H1 (cell line): ENCODE data around the gene PALM3. TPM values are rescaled to one million over a fixed set of nuclear protein-coding genes. Genes with fewer than 3 reads are reported as not detected.

Source experiments
- CTCF ChIA-PET: fragments of 300-600 bp; sonication (Branson Sonifier 250); formaldehyde crosslinking; loops from one replicate; lab custom pipeline; 2021; ENCODE audit not compliant: partially characterized antibody; lab: Charles Lee
- POLR2A ChIA-PET: fragments of 300-600 bp; sonication (Branson Sonifier 250); formaldehyde crosslinking; loops from one replicate; lab custom pipeline; 2021; ENCODE audit warnings: inconsistent platforms; ENCODE audit not compliant: partially characterized antibody; lab: Charles Lee
- DNase-seq, 2 experiments: peaks; one replicate each; pipeline versions ENCODE4 v3.0.0 to v3.0.0-alpha.2; 2010 to 2022; ENCODE audit warnings: low spot score in 2 of 2, low read depth in 1 of 2, mixed read lengths in 1 of 2
- FAIRE-seq: peaks from 2 replicates; lab custom pipeline; 2011; peaks lifted over from hg19 to GRCh38; lab: Jason Lieb, UNC
- H2AFZ ChIP-seq: 2 replicates; pipeline ENCODE4 v1.8.1; 2012; ENCODE audit warnings: low read length, inconsistent platforms
- H2AK5ac ChIP-seq: 2 replicates; pipeline ENCODE4 v1.6.1; 2013; ENCODE audit warnings: low read depth, low read length
- H2BK120ac ChIP-seq: replicated peaks from 2 replicates; pipeline ENCODE3; 2013; ENCODE audit warnings: low read depth, low read length, inconsistent platforms
- H2BK12ac ChIP-seq: 2 replicates; pipeline ENCODE4 v1.6.1; 2013; ENCODE audit warnings: low read depth, low read length
- H2BK15ac ChIP-seq: 2 replicates; pipeline ENCODE4 v1.6.1; 2013; ENCODE audit warnings: low read length
- H2BK20ac ChIP-seq: 2 replicates; pipeline ENCODE4 v1.6.1; 2013; ENCODE audit warnings: low read length
- H2BK5ac ChIP-seq: 2 replicates; pipeline ENCODE4 v1.6.1; 2013; ENCODE audit warnings: low read depth, low read length
- H3K14ac ChIP-seq: 2 replicates; pipeline ENCODE4 v1.6.1; 2013; ENCODE audit warnings: inconsistent platforms; ENCODE audit not compliant: insufficient read length
- H3K18ac ChIP-seq: 2 replicates; pipeline ENCODE4 v1.6.1; 2013; ENCODE audit warnings: low read length; ENCODE audit errors: extremely low read depth
- H3K23ac ChIP-seq: 2 replicates; pipeline ENCODE4 v1.6.1; 2013; ENCODE audit warnings: inconsistent platforms; ENCODE audit not compliant: insufficient read length
- H3K23me2 ChIP-seq: 2 replicates; pipeline ENCODE4 v1.6.1; 2013; ENCODE audit warnings: low read depth, low read length
- H3K27ac ChIP-seq: 2 replicates; pipeline ENCODE4 v1.6.1; 2011; ENCODE audit warnings: low read depth, low read length, inconsistent platforms
- H3K27me3 ChIP-seq, 4 experiments: replicated peaks in 1 of 4; 1 replicate in 1 of 4; 2 replicates in 3 of 4; pipeline versions ENCODE4 v1.6.1 to v1.8.1; 2011 to 2013; ENCODE audit warnings: low read length in 3 of 4, mild to moderate bottlenecking in 3 of 4, inconsistent platforms in 2 of 4, mixed read lengths in 2 of 4, moderate library complexity in 1 of 4; ENCODE audit not compliant: control insufficient read depth in 3 of 4, insufficient read depth in 3 of 4; ENCODE audit errors: extremely low read depth in 1 of 4
- H3K36me3 ChIP-seq, 4 experiments: 2 replicates each; pipeline versions ENCODE4 v1.6.1 to v1.8.1; 2011 to 2013; ENCODE audit warnings: mild to moderate bottlenecking in 4 of 4, low read length in 3 of 4, moderate library complexity in 2 of 4, control low read depth in 1 of 4, inconsistent platforms in 1 of 4; ENCODE audit not compliant: insufficient read depth in 4 of 4, control insufficient read depth in 2 of 4
- H3K4ac ChIP-seq: replicated peaks from 2 replicates; pipeline ENCODE3; 2013; ENCODE audit warnings: low read length, low read depth, mixed read lengths, inconsistent platforms; ENCODE audit not compliant: insufficient read length
- H3K4me1 ChIP-seq, 4 experiments: replicated peaks in 1 of 4; 1 replicate in 1 of 4; 2 replicates in 3 of 4; pipeline versions ENCODE4 v1.6.1 to v1.8.1; 2011 to 2013; ENCODE audit warnings: low read length in 3 of 4, inconsistent platforms in 2 of 4, mixed read lengths in 1 of 4; ENCODE audit not compliant: insufficient read depth in 4 of 4, control insufficient read depth in 3 of 4
- H3K4me2 ChIP-seq, 2 experiments: 2 replicates each; pipeline versions ENCODE4 v1.6.1 to v1.8.1; 2011 to 2013; ENCODE audit warnings: low read depth in 2 of 2, low read length in 2 of 2, control low read depth in 1 of 2, inconsistent platforms in 1 of 2, mild to moderate bottlenecking in 1 of 2; ENCODE audit not compliant: insufficient read depth in 1 of 2
- H3K4me3 ChIP-seq, 4 experiments: fragments of 200-600, 300-600 bp in 1 of 4; sonication (generic), shearing (Covaris generic), sonication (Bioruptor Twin) in 1 of 4; 2 replicates each; pipeline versions ENCODE4 v1.5.1 to v1.8.1; 2011 to 2016; ENCODE audit warnings: low read length in 4 of 4, low read depth in 3 of 4, control low read depth in 2 of 4, inconsistent platforms in 2 of 4, mild to moderate bottlenecking in 2 of 4, mixed read lengths in 1 of 4, moderate library complexity in 1 of 4; ENCODE audit not compliant: insufficient read depth in 2 of 4; ENCODE audit errors: extremely low read depth in 1 of 4
- H3K56ac ChIP-seq: replicated peaks from 2 replicates; pipeline ENCODE3; 2013; ENCODE audit warnings: low read depth, mild to moderate bottlenecking, mixed read lengths, low read length, inconsistent platforms; ENCODE audit not compliant: insufficient read length
- H3K79me1 ChIP-seq: 2 replicates; pipeline ENCODE4 v1.6.1; 2013; ENCODE audit warnings: low read depth, low read length, control low read depth
- H3K79me2 ChIP-seq, 2 experiments: 2 replicates each; pipeline versions ENCODE4 v1.6.1 to v1.8.1; 2012 to 2013; ENCODE audit warnings: low read length in 2 of 2, mild to moderate bottlenecking in 2 of 2, inconsistent platforms in 1 of 2; ENCODE audit not compliant: insufficient read depth in 2 of 2, control insufficient read depth in 1 of 2
- H3K9ac ChIP-seq, 4 experiments: replicated peaks in 1 of 4; 1 replicate in 1 of 4; 2 replicates in 3 of 4; pipeline versions ENCODE4 v1.6.1 to v1.8.1; 2011 to 2013; ENCODE audit warnings: low read depth in 3 of 4, low read length in 3 of 4, control low read depth in 2 of 4, mild to moderate bottlenecking in 2 of 4, moderate library complexity in 2 of 4, inconsistent platforms in 1 of 4; ENCODE audit errors: extremely low read depth in 1 of 4
- H3K9me3 ChIP-seq, 2 experiments: 2 replicates each; pipeline versions ENCODE4 v1.6.1 to v1.8.1; 2012 to 2013; ENCODE audit warnings: mild to moderate bottlenecking in 2 of 2, moderate library complexity in 2 of 2, control low read depth in 1 of 2, inconsistent platforms in 1 of 2, low read depth in 1 of 2, low read length in 1 of 2, mixed read lengths in 1 of 2; ENCODE audit not compliant: insufficient read depth in 2 of 2
- H4K20me1 ChIP-seq, 2 experiments: replicated peaks in 1 of 2; 2 replicates each; pipeline versions ENCODE3 to v1.8.1; 2011 to 2013; ENCODE audit warnings: inconsistent platforms in 2 of 2, low read length in 2 of 2, mild to moderate bottlenecking in 1 of 2; ENCODE audit not compliant: insufficient read depth in 2 of 2, control insufficient read depth in 1 of 2
- H4K5ac ChIP-seq: 2 replicates; pipeline ENCODE4 v1.6.1; 2013; ENCODE audit warnings: low read length, low read depth, mixed read lengths, inconsistent platforms; ENCODE audit not compliant: insufficient read length
- H4K8ac ChIP-seq: 2 replicates; pipeline ENCODE4 v1.8.0; 2013; ENCODE audit warnings: mild to moderate bottlenecking, moderate library complexity, low read length, inconsistent platforms; ENCODE audit not compliant: insufficient read depth; ENCODE audit errors: extremely low read depth
- H4K91ac ChIP-seq: replicated peaks from 2 replicates; pipeline ENCODE3; 2013; ENCODE audit warnings: low read length, mixed read lengths, inconsistent platforms; ENCODE audit not compliant: insufficient read length
- ASH2L ChIP-seq: fragments of 200-600, 300-600 bp; sonication (generic); IDR thresholded peaks from one replicate; pipeline ENCODE4 v1.7.1; 2017; ENCODE audit warnings: low read length
- ATF2 ChIP-seq: IDR thresholded peaks from 2 replicates; pipeline ENCODE4 v1.6.1; 2012; ENCODE audit warnings: low read length, inconsistent platforms
- EGR1 ChIP-seq: IDR thresholded peaks from 2 replicates; pipeline ENCODE4 v1.6.1; 2011; ENCODE audit warnings: low read depth, low read length, borderline replicate concordance
- FOSL1 ChIP-seq: IDR thresholded peaks from 2 replicates; pipeline ENCODE4 v1.6.1; 2011; ENCODE audit warnings: mild to moderate bottlenecking, low read depth, low read length, moderate library complexity; ENCODE audit not compliant: insufficient read depth
- HDAC2 ChIP-seq, 2 experiments: fragments of 300-600 bp in 1 of 2; sonication (generic) in 1 of 2; IDR thresholded peaks; 2 replicates each; pipeline ENCODE4 v1.6.1; 2011 to 2012; ENCODE audit warnings: low read depth in 2 of 2, low read length in 2 of 2, mild to moderate bottlenecking in 2 of 2, moderate library complexity in 2 of 2, borderline replicate concordance in 1 of 2, inconsistent platforms in 1 of 2
- KDM5A ChIP-seq: fragments of 200-600 bp; IDR thresholded peaks from 2 replicates; pipeline ENCODE4 v1.7.1; 2012; ENCODE audit warnings: mild to moderate bottlenecking, low read length, inconsistent platforms, mixed read lengths
- MAFK ChIP-seq: IDR thresholded peaks from 2 replicates; pipeline ENCODE4 v1.6.1; 2012; ENCODE audit warnings: low read depth, mild to moderate bottlenecking, improper control_type of control experiment, low read length
- RAD21 ChIP-seq, 2 experiments: IDR thresholded peaks in 1 of 2; conservative IDR thresholded peaks in 1 of 2; 2 replicates each; pipeline ENCODE4 v1.6.1; 2011; ENCODE audit warnings: low read depth in 2 of 2, low read length in 2 of 2, improper control_type of control experiment in 1 of 2, inconsistent platforms in 1 of 2, mild to moderate bottlenecking in 1 of 2, moderate library complexity in 1 of 2
- RXRA ChIP-seq: IDR thresholded peaks from 2 replicates; pipeline ENCODE4 v1.6.1; 2011; ENCODE audit warnings: low read depth, mild to moderate bottlenecking, low read length, moderate library complexity; ENCODE audit not compliant: insufficient read depth
- SIRT6 ChIP-seq: IDR thresholded peaks from one replicate; pipeline ENCODE4 v1.7.1; 2012; ENCODE audit warnings: low read length, inconsistent platforms
- SIX5 ChIP-seq: IDR thresholded peaks from 2 replicates; pipeline ENCODE4 v1.6.1; 2011; ENCODE audit warnings: mild to moderate bottlenecking, low read depth, low read length
- YY1 ChIP-seq: IDR thresholded peaks from 2 replicates; pipeline ENCODE4 v1.6.1; 2011; ENCODE audit warnings: low read depth, mild to moderate bottlenecking, low read length
- WGBS, 2 experiments: shearing (Covaris generic) in 1 of 2; methylation state at CpG; one replicate each; pipeline versions ENCODE4 v1.1.6 to v1.1.7; 2013 to 2015; ENCODE audit warnings: low lambda C conversion rate in 2 of 2, mixed read lengths in 2 of 2, inconsistent platforms in 1 of 2, low coverage in 1 of 2, missing lambda C conversion rate in 1 of 2; ENCODE audit not compliant: insufficient replicate concordance in 2 of 2, insufficient coverage in 1 of 2, insufficient read length in 1 of 2; ENCODE audit errors: extremely low coverage in 1 of 2, missing lambda C conversion rate in 1 of 2; 5-methylcytosine and 5-hydroxymethylcytosine counted together
- polyA plus RNA-seq, 7 experiments: library from polyadenylated mRNA; depleted of rRNA in 3 of 7; stranded (reverse) in 5 of 7; unstranded in 2 of 7; fragments of >200 nt in 5 of 7; fragments of 200-250 nt in 2 of 7; gene quantifications; 1 replicate in 5 of 7; 2 replicates in 1 of 7; 4 replicates in 1 of 7; pipeline versions ENCODE4 v1.2.1 to v1.2.3, GENCODE V29; 2011 to 2013; ENCODE audit warnings: missing spikeins in 2 of 7, mixed read lengths in 2 of 7
- total RNA-seq: library from RNA; stranded (reverse); fragmentation: NEBNext Ultra II Directional; extraction: Animal tissue kit (Norgen Biotek cat#: 25700); gene quantifications from 2 replicates; pipeline ENCODE4 v1.2.1, GENCODE V29; 2021

PALM3 gene
- total and polyA plus RNA-seq, 2 of the 8 experiments (the other 6 are each of a cell fraction or from before 2014, with no cell fraction given) = 5.8 to 31.3 TPM

GRCh38 chr19:14082675-14082960 lies 20.7 kb upstream of the PALM3 start:
- ChIA-PET CTCF (interaction anchor here (0.6 to 11.2 kb wide), 10 partner anchors 11 to 267 kb away, joined by 3 to 75 read pairs (median 6); partner anchors contain the start of genes IL27RA, MISP3 and PALM3), POLR2A (no interaction called here)
- H2AK5ac ChIP-seq = no peak overlapping the region
- peaks cover 0 to 4% (median 0%) of the 10 kb centered on the region in 4 experiments; a peak in 3 of 7 replicates for H3K27me3 ChIP-seq
- H2BK15ac ChIP-seq = no peak overlapping the region
- H2BK12ac ChIP-seq = no peak overlapping the region
- H4K20me1 ChIP-seq = peaks cover 0 to 2% of the 10 kb centered on the region in 2 experiments
- H3K23ac ChIP-seq = no peak overlapping the region
- H4K5ac ChIP-seq = no peak overlapping the region
- no peak overlapping the region for H3K4ac ChIP-seq
- no peak overlapping the region for H2BK5ac ChIP-seq
- no peak for FAIRE-seq
- H3K79me2 ChIP-seq = no peaks in the 10 kb centered on the region
- no peak overlapping the region for H3K27ac ChIP-seq
- H2BK20ac ChIP-seq = no peak overlapping the region
- no peak overlapping the region for H4K8ac ChIP-seq
- H3K23me2 ChIP-seq = peaks cover 4% of the 10 kb centered on the region; the same call in 1 of the 2 replicates
- no peak overlapping the region for H3K9ac ChIP-seq
- no peak overlapping the region for H3K14ac ChIP-seq
- H3K18ac ChIP-seq = no peak overlapping the region
- H3K4me3 ChIP-seq = no peak overlapping the region
- no peaks in the 10 kb centered on the region for H3K79me1 ChIP-seq
- H3K9me3 ChIP-seq = no peaks in the 10 kb centered on the region
- H3K4me1 ChIP-seq = peaks cover 0 to 3% (median 0%) of the 10 kb centered on the region in 4 experiments; a peak in 1 of 7 replicates
- no peak overlapping the region for H3K56ac ChIP-seq
- H4K91ac ChIP-seq = no peak overlapping the region
- no peaks in the 10 kb centered on the region for H3K36me3 ChIP-seq
- H2BK120ac ChIP-seq = no peak overlapping the region
- no peak overlapping the region for H3K4me2 ChIP-seq
- DNase-seq = no peak
- 67% methylated on average over 1 of the region's 1 CpG; no CpG with 5 or more reads in 1 of the 2 experiments for WGBS, 2 experiments
- no peak overlapping the region for H2AFZ ChIP-seq
- TF ChIP-seq FOSL1 (no peak), ASH2L (no peak), RAD21 (IDR thresholded peaks at IDR 0.05 in 1 of 2, conservative IDR thresholded peaks at IDR 0.05 in 1 of 2; ENCODE audit: low read depth in 2 of 2, low read length in 2 of 2) (no peak), MAFK (no peak), RXRA (no peak), KDM5A (no peak), SIX5 (no peak), YY1 (no peak), EGR1 (no peak), SIRT6 (no peak), ATF2 (no peak), HDAC2 (IDR thresholded peaks at IDR 0.05; ENCODE audit: borderline replicate concordance in 1 of 2, low read depth in 2 of 2, low read length in 2 of 2) (no peak)
